ENCODE data around the gene TTLL8.

- TF ChIP-seq CTCF (IDR thresholded peaks at IDR 0.05) (no peak), TEAD4 (CRISPR knock-in tag; IDR thresholded peaks at IDR 0.05) (no peak), PREB (CRISPR knock-in tag; IDR thresholded peaks at IDR 0.05; ENCODE audit: borderline replicate concordance) (no peak), ZSCAN18 (CRISPR knock-in tag; IDR thresholded peaks at IDR 0.05) (no peak), NR2C2 (CRISPR knock-in tag; IDR thresholded peaks at IDR 0.05) (no peak), ELF4 (CRISPR knock-in tag; IDR thresholded peaks at IDR 0.05; ENCODE audit: low read depth) (no peak), PRRX2 (CRISPR knock-in tag; IDR thresholded peaks at IDR 0.05) (no peak)
- TF ChIP-seq, protein P1, sequence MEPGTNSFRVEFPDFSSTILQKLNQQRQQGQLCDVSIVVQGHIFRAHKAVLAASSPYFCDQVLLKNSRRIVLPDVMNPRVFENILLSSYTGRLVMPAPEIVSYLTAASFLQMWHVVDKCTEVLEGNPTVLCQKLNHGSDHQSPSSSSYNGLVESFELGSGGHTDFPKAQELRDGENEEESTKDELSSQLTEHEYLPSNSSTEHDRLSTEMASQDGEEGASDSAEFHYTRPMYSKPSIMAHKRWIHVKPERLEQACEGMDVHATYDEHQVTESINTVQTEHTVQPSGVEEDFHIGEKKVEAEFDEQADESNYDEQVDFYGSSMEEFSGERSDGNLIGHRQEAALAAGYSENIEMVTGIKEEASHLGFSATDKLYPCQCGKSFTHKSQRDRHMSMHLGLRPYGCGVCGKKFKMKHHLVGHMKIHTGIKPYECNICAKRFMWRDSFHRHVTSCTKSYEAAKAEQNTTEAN (CRISPR knock-in tag; IDR thresholded peaks at IDR 0.05) = no peak
- TF ChIP-seq, protein P2, sequence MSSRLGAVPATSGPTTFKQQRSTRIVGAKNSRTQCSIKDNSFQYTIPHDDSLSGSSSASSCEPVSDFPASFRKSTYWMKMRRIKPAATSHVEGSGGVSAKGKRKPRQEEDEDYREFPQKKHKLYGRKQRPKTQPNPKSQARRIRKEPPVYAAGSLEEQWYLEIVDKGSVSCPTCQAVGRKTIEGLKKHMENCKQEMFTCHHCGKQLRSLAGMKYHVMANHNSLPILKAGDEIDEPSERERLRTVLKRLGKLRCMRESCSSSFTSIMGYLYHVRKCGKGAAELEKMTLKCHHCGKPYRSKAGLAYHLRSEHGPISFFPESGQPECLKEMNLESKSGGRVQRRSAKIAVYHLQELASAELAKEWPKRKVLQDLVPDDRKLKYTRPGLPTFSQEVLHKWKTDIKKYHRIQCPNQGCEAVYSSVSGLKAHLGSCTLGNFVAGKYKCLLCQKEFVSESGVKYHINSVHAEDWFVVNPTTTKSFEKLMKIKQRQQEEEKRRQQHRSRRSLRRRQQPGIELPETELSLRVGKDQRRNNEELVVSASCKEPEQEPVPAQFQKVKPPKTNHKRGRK (CRISPR knock-in tag; IDR thresholded peaks at IDR 0.05; ENCODE audit: borderline replicate concordance) = no peak
- TF ChIP-seq, protein P3, sequence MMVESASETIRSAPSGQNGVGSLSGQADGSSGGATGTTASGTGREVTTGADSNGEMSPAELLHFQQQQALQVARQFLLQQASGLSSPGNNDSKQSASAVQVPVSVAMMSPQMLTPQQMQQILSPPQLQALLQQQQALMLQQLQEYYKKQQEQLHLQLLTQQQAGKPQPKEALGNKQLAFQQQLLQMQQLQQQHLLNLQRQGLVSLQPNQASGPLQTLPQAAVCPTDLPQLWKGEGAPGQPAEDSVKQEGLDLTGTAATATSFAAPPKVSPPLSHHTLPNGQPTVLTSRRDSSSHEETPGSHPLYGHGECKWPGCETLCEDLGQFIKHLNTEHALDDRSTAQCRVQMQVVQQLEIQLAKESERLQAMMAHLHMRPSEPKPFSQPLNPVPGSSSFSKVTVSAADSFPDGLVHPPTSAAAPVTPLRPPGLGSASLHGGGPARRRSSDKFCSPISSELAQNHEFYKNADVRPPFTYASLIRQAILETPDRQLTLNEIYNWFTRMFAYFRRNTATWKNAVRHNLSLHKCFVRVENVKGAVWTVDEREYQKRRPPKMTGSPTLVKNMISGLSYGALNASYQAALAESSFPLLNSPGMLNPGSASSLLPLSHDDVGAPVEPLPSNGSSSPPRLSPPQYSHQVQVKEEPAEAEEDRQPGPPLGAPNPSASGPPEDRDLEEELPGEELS (CRISPR knock-in tag; IDR thresholded peaks at IDR 0.05) = no peak
These were observed 34.2 kb upstream of the TTLL8 start for GRCh38 chr22:50092342-50092741.

Data from WTC11 (cell line).